WTC11 (cell line): ENCODE results near the gene SYT1.

Experiments used
- CTCF ChIP-seq: fragments of 200-600 bp; IDR thresholded peaks from 2 replicates; pipeline ENCODE4 v1.8.0; 2022; ENCODE audit warnings: antibody characterized with exemption
- GRHL2 ChIP-seq: fragments of 250-450 bp; sonication (Bioruptor Pico); IDR thresholded peaks from 2 replicates; pipeline ENCODE4 v1.8.0; 2022; ENCODE audit warnings: mild to moderate bottlenecking, moderate library complexity; ENCODE audit not compliant: insufficient replicate concordance, severe bottlenecking
- NFYB ChIP-seq: sonication (generic); formaldehyde crosslinking; conservative IDR thresholded peaks from 2 replicates; pipeline ENCODE4 v1.8.0; 2022; ENCODE audit warnings: low read depth, missing genetic modification reagents
- NR1H2 ChIP-seq: sonication (generic); formaldehyde crosslinking; IDR thresholded peaks from 2 replicates; pipeline ENCODE4 v1.9.0; 2021; ENCODE audit warnings: mild to moderate bottlenecking, moderate library complexity, missing genetic modification reagents
- ZNF263 ChIP-seq: sonication (generic); formaldehyde crosslinking; IDR thresholded peaks from 2 replicates; pipeline ENCODE4 v1.8.1; 2022; ENCODE audit warnings: low read depth, mild to moderate bottlenecking, moderate library complexity, missing genetic modification reagents
- ZNF396 ChIP-seq: fragments of 250-450 bp; sonication (Bioruptor Pico); IDR thresholded peaks from 2 replicates; pipeline ENCODE4 v1.8.0; 2021; ENCODE audit warnings: mild to moderate bottlenecking, moderate library complexity, borderline replicate concordance
- ZNF512 ChIP-seq: sonication (generic); formaldehyde crosslinking; IDR thresholded peaks from 2 replicates; pipeline ENCODE4 v1.8.1; 2022; ENCODE audit warnings: missing genetic modification reagents, borderline replicate concordance

GRCh38 chr12:79125358-79125757 is 260.8 kb downstream of the SYT1 start:
- TF ChIP-seq ZNF512, result no peak
- TF ChIP-seq ZNF263 (CRISPR knock-in tag), result no peak
- TF ChIP-seq CTCF, result no peak
- TF ChIP-seq ZNF396 (CRISPR knock-in tag), result no peak
- no peak for TF ChIP-seq NR1H2 (CRISPR knock-in tag)
- no peak for TF ChIP-seq NFYB (CRISPR knock-in tag)
- TF ChIP-seq GRHL2 (CRISPR knock-in tag), result no peak
